GM19043 (cell line): ENCODE data around the gene ENTPD1.
"Not testable (repeated sequence)": the region's sequence is repeated elsewhere in the genome, so short reads cannot be mapped to it uniquely, and the experiment has no call there.

ENCODE experiments used
- ATAC-seq: cut with Tn5 transposase; IDR thresholded peaks from one replicate; pipeline ENCODE4 v1.9.1; 2021; ENCODE audit warnings: low read depth; ENCODE audit not compliant: unreplicated experiment

The ENTPD1 gene

DNA sequence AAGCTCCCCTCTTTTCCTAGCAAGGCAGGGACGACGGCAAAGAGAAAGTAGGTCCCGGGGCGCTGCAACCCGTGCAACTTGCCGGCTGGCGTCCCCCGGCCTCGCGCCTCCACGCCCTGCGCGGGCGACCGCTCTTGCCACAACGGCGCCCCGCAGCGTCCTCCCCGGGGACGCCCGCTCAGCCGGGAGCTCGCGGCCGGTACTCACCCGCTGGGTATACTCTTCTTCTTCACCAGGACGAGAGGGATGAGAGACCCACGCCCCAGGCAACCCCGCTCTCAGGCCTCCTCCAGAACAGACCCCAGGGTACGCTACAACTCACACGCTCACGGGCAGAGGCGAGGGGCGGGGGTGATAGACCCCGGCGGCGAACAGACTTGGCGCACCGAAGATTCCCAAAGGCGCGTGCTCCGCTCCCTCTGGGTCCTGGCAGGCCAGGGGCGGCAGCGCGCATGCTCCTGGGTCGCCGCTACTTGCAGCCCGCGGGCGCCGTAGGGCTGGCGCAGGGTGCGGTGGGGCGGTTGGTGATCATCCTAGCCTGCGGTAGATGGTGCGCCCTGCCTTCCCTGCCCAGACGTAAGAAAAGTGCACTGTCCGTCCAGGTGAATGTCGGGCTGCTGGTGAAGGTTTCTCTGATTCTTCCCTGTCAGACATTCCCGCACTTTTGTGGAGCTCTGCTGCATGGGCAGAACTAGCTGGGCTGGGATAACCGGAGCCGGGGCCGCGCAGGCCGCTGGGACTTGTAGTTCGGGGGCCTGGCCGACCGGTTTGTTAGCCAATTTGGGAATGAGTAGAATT lies 151.7 kb downstream of the ENTPD1 start, which contains the start of gene CC2D2B:
TSS of gene CC2D2B (plus strand) at position 520 of the 798 bp plus-strand sequence. CDS start 3,349 bp downstream, outside the sequence.
- ATAC-seq = peak; percentile 83

- no peak for ATAC-seq
Measured at GRCh38 chr10:95908450-95908849, 152.5 kb downstream of the ENTPD1 start.

DNA sequence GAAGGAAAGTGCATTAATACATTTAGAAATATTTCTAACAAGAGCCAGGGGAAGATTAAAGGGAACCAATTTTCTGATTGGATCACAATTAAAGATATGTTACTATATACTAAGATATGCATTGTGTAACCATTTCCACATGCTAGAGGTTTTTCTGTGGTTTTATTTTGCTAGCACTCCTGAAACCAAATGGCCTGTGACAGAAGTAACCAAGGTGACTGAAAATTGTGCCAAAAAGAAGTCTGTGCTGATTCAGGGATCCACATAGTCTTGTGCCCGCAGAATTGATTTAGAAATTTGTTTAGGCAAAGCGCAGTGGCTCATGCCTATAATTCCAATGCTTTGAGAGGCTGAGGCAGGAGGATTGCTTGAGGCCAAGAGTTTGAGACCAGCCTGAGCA lies 153.6 kb downstream of the ENTPD1 start:
- no peak for ATAC-seq

- not testable (repeated sequence) for ATAC-seq
Measured at GRCh38 chr10:95916039-95916438, 160.1 kb downstream of the ENTPD1 start.
